Loucy (cell line): ENCODE measurements around the gene IGSF9B.

Experiments
- CTCF ChIP-seq: fragments of 200-600 bp; sonication (generic); conservative IDR thresholded peaks from 2 replicates; pipeline ENCODE4 v1.5.1; 2014; ENCODE audit warnings: mild to moderate bottlenecking, antibody characterized with exemption, low read length
- EZH2phosphoT487 ChIP-seq: fragments of 200-600 bp; IDR thresholded peaks from 2 replicates; pipeline ENCODE4 v1.6.1; 2018; ENCODE audit warnings: antibody characterized with exemption, mild to moderate bottlenecking, moderate library complexity, borderline replicate concordance

- TF ChIP-seq CTCF (no peak), EZH2phosphoT487 (no peak)
Observed at GRCh38 chr11:133925756-133926155, 31.0 kb downstream of the IGSF9B start.
